Measurements from ENCODE around the gene CNTN4.

GRCh38 chr3:2961576-2961975 lies 862.9 kb downstream of the CNTN4 start:
- TF ChIP-seq POLR2AphosphoS5 (IDR thresholded peaks at IDR 0.05; ENCODE audit: insufficient read depth, low read depth, low read length) (no peak), MYC (IDR thresholded peaks at IDR 0.05; ENCODE audit: low read depth, low read length) (no peak), POLR2A (IDR thresholded peaks at IDR 0.05; ENCODE audit: low read depth, low read length) (no peak), EZH2 (IDR thresholded peaks at IDR 0.05; ENCODE audit: borderline replicate concordance, low read depth, low read length, severe bottlenecking) (no peak), CTCF (IDR thresholded peaks at IDR 0.05; ENCODE audit: extremely low read depth in 1 of 2, insufficient read depth in 1 of 2, low read depth in 1 of 2, low read length in 2 of 2) (no peak)

Measured in endothelial cell of umbilical vein (primary cell).